ENCODE measurements around the gene RSPH4A. TPM values are rescaled to one million over a fixed set of nuclear protein-coding genes. Genes with fewer than 3 reads are reported as not detected.
A peak's percentile ranks its signal among the peaks of the same experiment; 100 is the strongest.

Gene RSPH4A
- total RNA-seq (under 1 TPM; 0.39 to 0.44 TPM), polyA plus RNA-seq (not detected)

GRCh38 chr6:116615937-116616736 lies at the start of gene RSPH4A:
Gene RSPH4A, plus strand, starts transcription at chr6:116616479. Its CDS starts 145 bp downstream, at chr6:116616624.
- peak; percentile 66 to 86 (median 74) for DNase-seq
- H3K9me3 ChIP-seq (ENCODE audit: control insufficient read depth in 1 of 2, low read length in 2 of 2) = no peaks in the 10 kb centered on the region
- H3K4me1 ChIP-seq (ENCODE audit: insufficient read depth, low read length) = peaks cover 15% of the 10 kb centered on the region
- POLR2A ChIA-PET (ENCODE audit: partially characterized antibody) = interaction anchor here (0.7 to 0.8 kb wide), 2 partner anchors 45 to 52 kb away, joined by 3 read pairs; partner anchors contain the start of gene RWDD1
- no peak within 1 kb of the TSS for H3K27ac ChIP-seq (ENCODE audit: low read depth, low read length)
- Mint-ChIP-seq H3K27ac (peak within 1 kb of the TSS; percentile 10 to 93 (median 82)), H3K4me3 (peak within 1 kb of the TSS; percentile 79 to 91 (median 90)), H3K9me3 (no peaks in the 10 kb centered on the region), H3K27me3 (peaks cover 2 to 6% of the 10 kb centered on the region in 2 donors), H3K36me3 (no peaks in the 10 kb centered on the region), H3K4me1 (peaks cover 11 to 20% (median 11%) of the 10 kb centered on the region in 4 donors)
- H3K27me3 ChIP-seq (ENCODE audit: insufficient read depth, low read length) = no peaks in the 10 kb centered on the region
- H3K36me3 ChIP-seq (ENCODE audit: insufficient read depth, low read length) = no peaks in the 10 kb centered on the region
- H3K4me3 ChIP-seq (ENCODE audit: low read length in 2 of 2) = peak within 1 kb of the TSS; percentile 37 to 49
- intact Hi-C loops (cut with micrococcal nuclease) = loop anchor here (2.0 kb wide), 1 partner anchor 45 kb away; the partner anchor contains the start of gene RWDD1
- CTCF ChIA-PET (ENCODE audit: partially characterized antibody) = interaction anchor here (1.4 kb wide), 1 partner anchor 81 kb away, joined by 3 read pairs; no protein-coding TSS in a partner anchor

GRCh38 chr6:116568111-116568510 lies 48.2 kb upstream of the RSPH4A start:
- Mint-ChIP-seq H3K4me1 (peaks cover 14 to 38% (median 29%) of the 10 kb centered on the region in 4 donors), H3K36me3 (peaks cover 0 to 16% of the 10 kb centered on the region in 2 donors), H3K9me3 (no peaks in the 10 kb centered on the region), H3K27me3 (peaks cover 0 to 2% of the 10 kb centered on the region in 2 donors), H3K4me3 (no peak overlapping the region), H3K27ac (peak overlapping the region in 1 of 7 donors; percentile 32)
- Histone ChIP-seq H3K27ac (ENCODE audit: low read depth, low read length) (no peak overlapping the region), H3K36me3 (ENCODE audit: insufficient read depth, low read length) (no peaks in the 10 kb centered on the region), H3K9me3 (ENCODE audit: control insufficient read depth in 1 of 2, low read length in 2 of 2) (no peaks in the 10 kb centered on the region), H3K4me1 (ENCODE audit: insufficient read depth, low read length) (peaks cover 25% of the 10 kb centered on the region), H3K4me3 (ENCODE audit: low read length in 2 of 2) (no peak overlapping the region), H3K27me3 (ENCODE audit: insufficient read depth, low read length) (no peaks in the 10 kb centered on the region)
- ChIA-PET POLR2A (ENCODE audit: partially characterized antibody) (interaction anchor here (5.6 kb wide), 1 partner anchor 289 kb away, joined by 114 read pairs; the partner anchor contains the start of gene TSPYL1), CTCF (ENCODE audit: partially characterized antibody) (no interaction called here)
- no peak for DNase-seq
- intact Hi-C loops (cut with micrococcal nuclease) = no loop called here

- peaks cover 16 to 48% (median 36%) of the 10 kb centered on the region in 4 donors for H3K4me1 Mint-ChIP-seq
- no peaks in the 10 kb centered on the region for H3K9me3 ChIP-seq (ENCODE audit: control insufficient read depth in 1 of 2, low read length in 2 of 2)
- peaks cover 2 to 21% of the 10 kb centered on the region in 2 donors for H3K36me3 Mint-ChIP-seq
- CTCF ChIA-PET (ENCODE audit: partially characterized antibody) = interaction anchor here (1.3 kb wide), 1 partner anchor 351 kb away, joined by 3 read pairs; no protein-coding TSS in a partner anchor
- no peaks in the 10 kb centered on the region for H3K36me3 ChIP-seq (ENCODE audit: insufficient read depth, low read length)
- H3K27me3 Mint-ChIP-seq = peaks cover 0 to 2% of the 10 kb centered on the region in 2 donors
- peak overlapping the region in 4 of 7 donors; percentile 6 to 98 (median 41) for H3K27ac Mint-ChIP-seq
- no peaks in the 10 kb centered on the region for H3K27me3 ChIP-seq (ENCODE audit: insufficient read depth, low read length)
- POLR2A ChIA-PET (ENCODE audit: partially characterized antibody) = interaction anchor here (5.6 kb wide), 1 partner anchor 290 kb away, joined by 114 read pairs; the partner anchor contains the start of gene TSPYL1
- H3K4me1 ChIP-seq (ENCODE audit: insufficient read depth, low read length) = peaks cover 35% of the 10 kb centered on the region
- no peak overlapping the region for H3K27ac ChIP-seq (ENCODE audit: low read depth, low read length)
- peak overlapping the region in 2 of 8 donors; percentile 98 to 99 for H3K4me3 Mint-ChIP-seq
- H3K4me3 ChIP-seq (ENCODE audit: low read length in 2 of 2) = no peak overlapping the region
- no peaks in the 10 kb centered on the region for H3K9me3 Mint-ChIP-seq
- intact Hi-C loops (cut with micrococcal nuclease) = no loop called here
- DNase-seq = no peak
These were observed 47.2 kb upstream of the RSPH4A start for GRCh38 chr6:116568821-116569755.

GRCh38 chr6:116570856-116571682 lies 45.2 kb upstream of the RSPH4A start, which contains the start of gene RWDD1:
Gene RWDD1, plus strand, starts transcription at chr6:116571504. Its CDS starts 79 bp downstream, at chr6:116571583.
- Histone ChIP-seq H3K4me1 (ENCODE audit: insufficient read depth, low read length) (peaks cover 44% of the 10 kb centered on the region), H3K36me3 (ENCODE audit: insufficient read depth, low read length) (no peaks in the 10 kb centered on the region), H3K4me3 (ENCODE audit: low read length in 2 of 2) (peak within 1 kb of the TSS; percentile 68 to 86), H3K9me3 (ENCODE audit: control insufficient read depth in 1 of 2, low read length in 2 of 2) (no peaks in the 10 kb centered on the region), H3K27ac (ENCODE audit: low read depth, low read length) (peak within 1 kb of the TSS; percentile 96), H3K27me3 (ENCODE audit: insufficient read depth, low read length) (no peaks in the 10 kb centered on the region)
- Mint-ChIP-seq H3K27me3 (no peaks in the 10 kb centered on the region), H3K4me3 (peak within 1 kb of the TSS; percentile 98 to 99 (median 99)), H3K36me3 (peaks cover 12 to 32% of the 10 kb centered on the region in 2 donors), H3K4me1 (peaks cover 22 to 57% (median 39%) of the 10 kb centered on the region in 4 donors), H3K27ac (peak within 1 kb of the TSS; percentile 98 to 100 (median 99)), H3K9me3 (no peaks in the 10 kb centered on the region)
- intact Hi-C loops (cut with micrococcal nuclease) = loop anchor here (1.0 to 2.0 kb wide), 8 partner anchors 46 to 1032 kb away; partner anchors contain the start of genes DSE, GOPC, KPNA5 and RSPH4A
- CTCF ChIA-PET (ENCODE audit: partially characterized antibody) = interaction anchor here (0.9 to 3.8 kb wide), 15 partner anchors 9 to 474 kb away, joined by 3 to 31 read pairs (median 4); partner anchors contain the start of genes TSPYL1 and ZUP1
- DNase-seq = peak; percentile 98 to 99 (median 99)
- POLR2A ChIA-PET (ENCODE audit: partially characterized antibody) = interaction anchor here (0.7 to 5.6 kb wide), 27 partner anchors 9 to 1032 kb away, joined by 3 to 114 read pairs (median 5); partner anchors contain the start of genes CALHM4, GOPC, KPNA5 and NT5DC1

GRCh38 chr6:116571683-116572000 lies 44.6 kb upstream of the RSPH4A start:
- Histone ChIP-seq H3K4me1 (ENCODE audit: insufficient read depth, low read length) (peaks cover 44% of the 10 kb centered on the region), H3K36me3 (ENCODE audit: insufficient read depth, low read length) (peaks cover 4% of the 10 kb centered on the region), H3K27me3 (ENCODE audit: insufficient read depth, low read length) (no peaks in the 10 kb centered on the region), H3K4me3 (ENCODE audit: low read length in 2 of 2) (peak overlapping the region; percentile 67 to 76), H3K9me3 (ENCODE audit: control insufficient read depth in 1 of 2, low read length in 2 of 2) (no peaks in the 10 kb centered on the region), H3K27ac (ENCODE audit: low read depth, low read length) (peak overlapping the region; percentile 96)
- no peaks in the 10 kb centered on the region for H3K27me3 Mint-ChIP-seq
- no peak for DNase-seq
- H3K9me3 Mint-ChIP-seq = no peaks in the 10 kb centered on the region
- peak overlapping the region; percentile 98 to 100 (median 99) for H3K27ac Mint-ChIP-seq
- H3K36me3 Mint-ChIP-seq = peaks cover 17 to 37% of the 10 kb centered on the region in 2 donors
- CTCF ChIA-PET (ENCODE audit: partially characterized antibody) = interaction anchor here (0.9 to 3.8 kb wide), 12 partner anchors 9 to 475 kb away, joined by 3 to 31 read pairs (median 5); partner anchors contain the start of gene ZUP1
- peak overlapping the region; percentile 98 to 99 (median 99) for H3K4me3 Mint-ChIP-seq
- intact Hi-C loops (cut with micrococcal nuclease) = loop anchor here (1.0 to 2.0 kb wide), 8 partner anchors 45 to 1031 kb away; partner anchors contain the start of genes DSE, GOPC, KPNA5 and RSPH4A
- H3K4me1 Mint-ChIP-seq = peaks cover 27 to 63% (median 43%) of the 10 kb centered on the region in 4 donors
- POLR2A ChIA-PET (ENCODE audit: partially characterized antibody) = interaction anchor here (0.7 to 5.6 kb wide), 24 partner anchors 9 to 1031 kb away, joined by 3 to 114 read pairs (median 5); partner anchors contain the start of genes CALHM4, GOPC, KPNA5 and NT5DC1

Data from CD4-positive, alpha-beta memory T cell (primary cell).